ENCODE measurements around the gene PTPRZ1.

The PTPRZ1 gene

DNA sequence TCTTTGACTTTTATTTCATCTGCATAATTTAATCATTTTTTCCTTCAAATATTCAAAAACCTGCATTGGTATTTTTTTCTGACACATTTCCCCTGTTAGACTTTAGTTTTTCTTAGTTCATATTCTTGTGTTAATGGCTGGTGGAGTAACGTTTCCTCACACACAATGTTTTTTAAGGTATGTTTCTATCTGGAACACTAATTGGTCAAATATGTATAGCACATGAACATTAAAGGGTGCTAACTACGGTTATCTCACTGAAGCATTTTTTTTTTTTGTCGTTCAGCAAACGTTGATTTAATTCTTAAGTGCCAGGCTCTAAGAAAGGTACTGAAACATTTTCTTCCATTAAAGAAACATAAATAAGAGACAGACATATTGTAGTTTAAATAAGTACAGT, 87.7 kb downstream of the PTPRZ1 start:
- no peak for DNase-seq

DNA sequence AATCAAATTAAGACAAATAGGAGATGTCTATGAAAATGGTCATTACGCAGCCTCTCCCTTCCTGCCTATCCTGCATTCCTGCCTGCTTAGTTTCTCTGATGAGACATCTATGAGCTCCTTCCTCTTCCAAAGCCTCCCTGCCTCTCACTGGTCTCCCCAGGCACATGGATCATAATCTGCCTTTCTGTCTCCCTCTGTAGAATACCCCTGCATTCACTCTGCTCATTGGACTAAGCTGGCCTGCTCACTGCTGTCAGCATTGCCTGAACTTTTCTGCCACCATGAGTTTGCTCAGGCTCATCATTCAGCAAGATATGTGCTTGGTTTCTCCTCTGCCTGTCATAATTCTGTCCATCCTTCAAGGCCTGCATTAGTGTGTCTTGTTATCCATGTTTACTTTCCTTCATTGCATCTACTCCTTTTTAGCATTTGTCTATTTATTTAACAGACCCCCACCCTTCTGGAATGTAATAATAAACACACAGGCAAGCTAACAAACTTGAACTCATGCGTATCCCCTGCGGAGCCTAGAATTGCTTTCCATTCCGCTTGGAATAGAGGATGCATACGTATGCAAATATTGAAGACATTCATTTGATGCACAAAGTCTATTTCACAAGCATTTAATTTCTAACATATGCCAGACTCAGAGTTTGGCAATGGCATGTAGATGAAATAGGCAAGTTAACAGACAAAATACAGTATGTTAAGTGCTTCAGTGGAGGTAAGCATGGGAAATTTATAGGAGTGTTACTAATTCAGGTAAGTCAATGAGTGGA, 88.3 kb downstream of the PTPRZ1 start:
- DNase-seq = no peak

DNA sequence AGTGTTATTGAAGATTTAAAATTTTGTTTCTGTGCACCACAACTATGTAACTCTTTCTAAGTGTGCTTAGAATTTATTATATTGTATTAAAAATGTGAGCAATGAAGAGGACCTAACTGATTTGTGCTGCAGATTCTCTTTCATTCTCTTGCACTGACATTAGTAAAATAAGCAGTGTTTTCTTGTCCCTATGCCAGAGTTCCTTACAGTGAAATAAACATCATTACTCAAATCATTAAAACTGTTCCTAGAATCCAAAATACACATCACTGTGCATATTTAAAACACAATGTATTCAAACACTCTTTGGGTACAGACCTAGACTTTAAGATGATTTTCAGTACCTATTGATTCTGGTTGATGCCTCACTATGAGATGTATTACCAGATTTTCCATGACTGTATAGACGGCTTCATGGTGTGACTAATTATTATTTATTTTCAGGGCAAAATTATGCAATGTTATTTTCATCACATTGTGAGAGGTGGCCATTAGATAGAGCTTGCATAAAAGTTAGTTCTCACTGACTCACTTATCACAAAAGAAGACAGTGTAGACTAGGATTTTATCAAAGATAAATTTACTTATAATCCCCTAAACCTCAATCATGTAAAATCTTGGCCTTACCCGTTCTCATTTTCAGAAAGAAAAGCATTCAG, 93.4 kb downstream of the PTPRZ1 start:
- no peak for DNase-seq

DNA sequence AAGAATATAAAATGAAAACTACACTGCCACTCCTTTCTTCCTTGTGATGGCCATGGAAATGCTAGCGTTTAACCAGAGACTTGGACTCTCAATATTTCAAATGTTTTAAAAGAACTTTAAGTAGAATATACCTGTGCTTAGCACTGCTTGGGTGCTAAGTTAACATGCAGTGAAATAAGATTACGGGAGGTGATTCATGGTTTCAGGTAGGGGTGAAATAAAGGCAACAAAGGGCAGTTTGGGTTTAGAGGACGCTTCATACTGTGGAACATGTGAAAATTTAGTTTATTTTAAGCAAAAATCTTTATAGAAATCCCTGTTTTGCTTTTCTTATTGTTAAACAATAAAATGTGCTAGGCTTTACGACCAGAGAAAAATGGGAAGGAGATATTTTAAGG, 94.0 kb downstream of the PTPRZ1 start:
- DNase-seq = no peak

DNA sequence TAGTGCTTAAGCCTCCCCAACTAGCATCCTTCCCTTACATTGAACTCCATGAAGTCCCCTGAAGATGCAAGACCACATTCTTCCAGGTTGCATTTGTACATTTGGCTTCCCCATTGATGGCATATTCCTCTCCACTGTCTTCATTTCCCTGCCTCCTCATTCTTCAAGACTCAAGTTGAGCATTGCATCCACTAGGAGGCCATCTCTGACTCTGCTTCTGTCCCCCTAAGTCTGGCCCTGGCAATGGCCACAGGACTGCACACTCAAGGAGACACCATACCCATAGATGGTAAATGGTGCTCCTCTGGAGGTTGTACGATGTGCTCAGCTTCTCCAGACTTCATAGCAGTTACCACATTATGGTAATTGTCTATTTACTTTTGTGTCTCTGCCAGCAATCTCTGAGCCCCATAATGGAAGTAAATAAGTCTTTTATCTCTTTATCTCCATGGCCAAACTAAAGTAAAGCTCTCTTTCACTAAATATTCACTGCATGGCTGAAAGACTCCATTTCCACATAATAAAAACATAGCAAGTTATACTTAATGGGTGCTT, 112.6 kb downstream of the PTPRZ1 start:
- DNase-seq = no peak

DNA sequence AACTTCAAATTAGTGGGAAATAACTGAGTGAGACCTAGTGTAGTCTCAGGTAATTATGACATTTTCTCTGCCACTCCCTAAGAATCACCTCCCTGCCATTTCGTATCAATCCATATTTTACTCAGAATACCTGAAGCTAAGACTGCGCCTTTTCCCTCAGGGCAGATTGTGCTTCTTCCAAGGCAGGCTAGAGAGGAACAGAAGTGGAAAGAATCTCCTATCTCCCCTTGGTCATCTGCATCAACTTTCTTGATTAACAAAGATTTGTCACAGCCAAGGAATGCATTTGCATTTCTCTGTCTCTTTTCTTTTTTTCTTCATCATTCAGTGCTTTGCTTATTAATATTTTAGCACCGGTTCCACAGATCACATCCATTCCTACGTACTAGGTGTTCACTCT, 119.1 kb downstream of the PTPRZ1 start:
- DNase-seq = no peak

DNA sequence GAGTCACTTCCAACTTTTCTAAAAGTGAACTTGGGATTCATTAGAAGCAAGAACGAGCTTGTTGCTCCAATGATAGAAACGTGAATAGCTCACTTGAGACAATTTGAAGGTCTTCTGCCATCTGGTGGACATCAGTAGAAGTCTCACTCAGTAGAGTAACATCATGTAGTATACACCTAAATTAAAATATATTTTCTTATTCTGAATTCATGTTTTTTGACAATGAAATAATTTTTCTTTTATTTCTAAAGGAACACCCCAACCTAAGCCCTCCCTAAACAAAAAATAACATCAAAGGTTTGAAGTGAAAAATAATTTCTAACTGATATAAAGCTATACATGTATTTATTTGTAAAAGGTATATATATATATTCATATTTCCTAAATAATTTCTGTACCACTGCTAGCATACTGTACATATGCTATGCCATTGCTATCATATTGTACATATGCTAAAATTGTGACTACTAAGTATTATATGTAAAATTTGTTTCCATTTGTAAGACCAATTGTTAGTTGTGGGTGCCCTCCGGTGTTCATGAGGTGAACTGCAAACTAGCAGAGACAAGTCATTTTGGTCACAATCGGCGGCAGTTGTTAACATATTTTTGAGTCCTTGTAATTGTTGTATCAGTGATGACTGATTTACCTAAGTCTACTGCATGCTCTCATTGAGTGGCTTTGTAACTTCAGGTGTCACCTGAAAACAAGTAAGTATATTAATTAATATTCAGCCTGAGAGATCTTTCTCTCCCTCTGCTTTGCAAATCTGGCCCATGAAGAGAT, 121.9 kb downstream of the PTPRZ1 start:
- DNase-seq = no peak

DNA sequence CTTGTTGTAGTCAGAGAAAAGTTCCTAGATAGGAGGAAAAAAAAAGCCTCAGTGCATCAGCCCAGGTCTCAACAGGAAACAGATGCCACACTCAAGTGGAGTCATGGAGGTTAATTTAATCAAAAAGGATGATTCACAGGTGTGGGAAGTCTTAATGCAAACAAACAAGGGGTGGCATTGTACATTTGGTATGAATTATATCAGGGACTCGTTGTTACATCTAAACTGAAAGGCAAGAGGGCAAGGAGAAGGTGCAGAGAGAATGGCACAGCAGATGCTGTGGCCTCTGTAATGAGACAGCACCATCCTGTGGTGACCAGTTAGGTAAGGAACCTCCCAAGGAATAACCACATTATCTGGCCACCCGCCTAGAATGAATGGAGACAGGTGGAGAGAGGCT, 133.7 kb downstream of the PTPRZ1 start:
- no peak for DNase-seq

DNA sequence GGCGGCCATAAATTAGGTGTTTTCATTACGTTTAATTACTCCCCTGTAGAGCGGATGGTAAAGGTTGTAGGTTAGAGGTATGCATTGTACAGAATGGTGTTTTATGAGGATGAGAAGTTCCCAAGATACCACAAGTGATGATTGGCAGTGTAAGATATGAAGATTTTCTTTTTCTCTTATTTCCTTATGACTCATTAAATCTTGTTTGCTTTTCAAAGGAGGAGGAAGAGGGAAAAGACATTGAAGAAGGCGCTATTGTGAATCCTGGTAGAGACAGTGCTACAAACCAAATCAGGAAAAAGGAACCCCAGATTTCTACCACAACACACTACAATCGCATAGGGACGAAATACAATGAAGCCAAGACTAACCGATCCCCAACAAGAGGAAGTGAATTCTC, 137.2 kb downstream of the PTPRZ1 start:
- no peak for DNase-seq

DNA sequence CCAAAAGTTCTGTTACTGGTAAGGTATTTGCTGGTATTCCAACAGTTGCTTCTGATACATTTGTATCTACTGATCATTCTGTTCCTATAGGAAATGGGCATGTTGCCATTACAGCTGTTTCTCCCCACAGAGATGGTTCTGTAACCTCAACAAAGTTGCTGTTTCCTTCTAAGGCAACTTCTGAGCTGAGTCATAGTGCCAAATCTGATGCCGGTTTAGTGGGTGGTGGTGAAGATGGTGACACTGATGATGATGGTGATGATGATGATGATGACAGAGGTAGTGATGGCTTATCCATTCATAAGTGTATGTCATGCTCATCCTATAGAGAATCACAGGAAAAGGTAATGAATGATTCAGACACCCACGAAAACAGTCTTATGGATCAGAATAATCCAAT, 140.1 kb downstream of the PTPRZ1 start:
- no peak for DNase-seq

DNA sequence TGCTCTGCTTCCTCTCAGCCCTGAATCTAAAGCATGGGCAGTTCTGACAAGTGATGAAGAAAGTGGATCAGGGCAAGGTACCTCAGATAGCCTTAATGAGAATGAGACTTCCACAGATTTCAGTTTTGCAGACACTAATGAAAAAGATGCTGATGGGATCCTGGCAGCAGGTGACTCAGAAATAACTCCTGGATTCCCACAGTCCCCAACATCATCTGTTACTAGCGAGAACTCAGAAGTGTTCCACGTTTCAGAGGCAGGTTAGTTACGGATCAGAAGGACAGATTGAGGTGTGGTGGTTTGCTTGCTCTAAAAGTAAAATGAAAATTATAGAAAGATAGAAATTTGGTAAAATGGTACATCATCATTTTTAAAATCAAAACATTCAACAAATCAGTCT, 140.7 kb downstream of the PTPRZ1 start:
- DNase-seq = no peak

DNA sequence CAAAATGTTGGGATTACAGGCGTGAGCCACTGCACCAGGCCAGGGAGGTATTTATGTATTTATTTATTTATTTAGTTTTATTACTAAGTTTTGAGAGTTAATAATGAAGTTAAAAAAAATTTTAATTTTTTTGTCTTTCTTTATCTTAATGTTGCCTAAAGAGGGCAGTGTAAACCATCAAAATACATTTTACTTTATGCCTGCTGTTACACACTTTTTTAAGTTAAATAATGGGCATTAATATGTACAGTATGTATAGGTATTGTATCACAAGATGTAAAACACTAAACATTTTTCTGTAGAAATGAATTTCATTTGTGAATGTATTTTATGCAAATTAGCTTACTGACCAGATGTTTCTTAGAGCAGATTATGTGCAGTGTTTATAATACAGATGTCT, 141.7 kb downstream of the PTPRZ1 start:
- DNase-seq = no peak

DNA sequence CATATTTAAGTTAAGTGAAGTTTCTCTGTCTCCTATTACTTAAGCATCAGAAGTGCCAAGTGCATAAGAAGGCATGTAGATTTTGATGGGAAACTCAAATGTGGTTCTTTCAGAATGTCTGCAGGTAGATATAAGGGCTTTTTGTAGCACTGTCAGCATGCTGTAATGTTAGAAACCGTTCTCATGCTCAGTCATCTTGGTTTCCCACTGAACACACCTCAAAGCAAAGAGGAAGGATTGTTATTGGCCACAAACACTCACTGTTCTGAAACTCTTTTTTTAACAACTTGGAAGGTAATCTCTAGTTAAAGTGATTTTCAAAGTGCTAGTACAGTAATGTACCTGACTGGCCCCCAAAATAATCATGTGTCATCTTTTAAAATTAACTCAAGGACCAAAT, 145.1 kb downstream of the PTPRZ1 start:
- no peak for DNase-seq

DNA sequence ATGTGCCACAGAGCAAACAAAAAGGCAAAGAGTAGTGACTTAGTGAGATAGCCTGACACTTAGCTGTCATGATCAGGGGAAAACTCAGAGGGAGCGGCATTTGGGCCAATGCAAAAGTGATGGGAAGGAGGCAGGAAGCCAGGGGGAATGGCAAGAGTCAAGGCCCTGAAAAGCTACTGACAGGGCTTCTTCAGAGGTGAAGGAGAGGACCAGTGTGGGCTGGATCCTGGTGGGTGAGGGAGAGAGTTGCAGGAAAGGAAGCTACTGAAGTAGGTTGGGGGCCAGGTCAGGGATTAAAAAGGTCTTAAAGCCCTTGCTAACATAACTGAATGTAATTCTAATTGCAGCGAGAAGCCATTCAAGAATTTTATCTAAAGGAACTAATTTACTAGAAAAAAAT, 154.1 kb downstream of the PTPRZ1 start:
- no peak for DNase-seq

DNA sequence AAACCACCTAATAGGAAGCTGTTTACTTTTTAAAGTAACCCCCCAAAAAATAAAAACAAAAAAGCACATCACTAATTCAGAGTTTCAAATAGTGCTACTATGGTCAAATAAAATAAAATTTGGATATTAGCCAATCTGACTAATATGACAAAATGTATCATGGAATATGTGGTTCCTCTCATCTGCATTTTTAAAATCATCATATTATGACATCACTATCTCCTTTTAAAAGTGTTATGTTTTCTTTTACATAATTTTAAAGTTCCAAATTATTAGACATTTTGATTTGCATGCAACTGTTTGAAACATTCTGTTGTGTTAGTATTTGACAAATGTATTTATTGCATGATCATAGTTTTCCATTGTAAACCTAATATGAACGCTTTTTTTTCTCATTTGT, 160.7 kb downstream of the PTPRZ1 start:
- no peak for DNase-seq

DNA sequence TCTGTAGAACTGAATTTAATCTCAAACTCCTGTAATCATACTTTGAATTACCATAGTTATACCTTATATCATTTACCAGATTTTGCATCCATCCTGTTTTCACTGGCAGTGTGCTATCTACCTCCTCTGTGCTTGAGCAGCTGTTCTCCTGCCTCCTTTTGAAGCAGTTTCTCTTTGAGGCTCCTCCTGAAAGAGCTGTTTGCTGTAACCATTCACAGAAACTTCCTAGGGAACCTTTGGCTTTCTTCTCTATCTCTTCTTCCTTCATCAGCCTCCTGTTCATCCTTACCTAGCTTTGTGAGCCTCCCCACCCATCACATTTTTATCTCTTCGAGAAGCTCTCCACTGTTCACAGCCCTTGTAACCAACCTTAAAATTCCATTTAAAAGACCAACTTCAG, 162.9 kb downstream of the PTPRZ1 start:
- no peak for DNase-seq

DNA sequence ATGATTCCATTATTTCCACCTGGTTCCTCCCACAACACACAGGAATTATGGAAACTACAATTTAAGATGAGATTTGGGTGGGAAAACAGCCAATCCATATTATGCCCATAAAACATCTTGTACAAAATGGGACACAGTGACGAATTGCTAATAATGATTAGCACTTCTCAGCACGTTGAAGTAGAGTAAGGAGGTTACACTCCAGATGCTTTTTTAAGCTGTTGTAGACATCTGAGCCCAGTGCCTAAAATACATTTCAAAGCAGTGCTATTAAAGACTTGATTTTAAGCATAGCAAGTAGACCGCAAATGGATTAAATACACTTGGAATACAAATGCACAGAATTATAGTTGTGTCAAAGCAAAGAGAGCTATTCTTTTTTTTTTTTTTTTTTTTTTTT, 165.2 kb downstream of the PTPRZ1 start:
- no peak for DNase-seq

DNA sequence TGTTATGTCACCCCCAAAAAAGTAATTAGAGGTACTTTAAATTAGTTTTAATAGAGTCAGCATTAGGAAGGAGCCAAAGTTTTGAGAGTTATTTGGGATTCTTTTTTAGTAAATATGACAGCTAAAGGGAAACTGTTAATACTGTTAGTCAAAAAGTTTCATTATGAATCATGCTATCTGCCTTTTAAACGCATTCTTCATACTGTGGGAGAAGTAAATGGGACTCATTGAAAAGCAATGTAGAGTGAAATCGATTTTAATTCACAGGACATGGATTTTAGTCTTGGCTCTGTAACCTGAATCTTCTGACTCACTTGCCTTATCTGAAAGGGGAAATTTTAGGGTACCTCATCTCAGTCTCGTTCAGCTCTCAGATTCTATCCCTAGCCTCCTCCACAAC, 165.9 kb downstream of the PTPRZ1 start:
- no peak for DNase-seq

DNA sequence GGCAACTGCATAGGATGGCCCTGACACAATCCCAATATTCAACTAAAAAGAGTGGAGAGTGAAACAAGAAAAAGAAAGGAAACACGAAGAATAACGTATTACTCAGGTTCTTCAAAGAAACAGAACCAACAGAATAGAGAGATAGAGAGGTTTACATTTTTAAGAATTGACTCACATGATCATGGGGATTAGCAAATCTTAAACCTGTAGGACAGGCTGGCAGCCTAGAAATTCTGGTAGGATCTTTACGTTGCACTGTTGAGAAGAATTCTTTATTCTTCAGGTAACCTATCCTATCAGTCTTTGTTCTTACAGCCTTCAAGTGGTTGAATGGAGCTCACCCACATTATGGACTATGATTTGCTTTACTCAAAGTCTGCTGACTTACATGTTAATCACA, 167.2 kb downstream of the PTPRZ1 start:
- no peak for DNase-seq

DNA sequence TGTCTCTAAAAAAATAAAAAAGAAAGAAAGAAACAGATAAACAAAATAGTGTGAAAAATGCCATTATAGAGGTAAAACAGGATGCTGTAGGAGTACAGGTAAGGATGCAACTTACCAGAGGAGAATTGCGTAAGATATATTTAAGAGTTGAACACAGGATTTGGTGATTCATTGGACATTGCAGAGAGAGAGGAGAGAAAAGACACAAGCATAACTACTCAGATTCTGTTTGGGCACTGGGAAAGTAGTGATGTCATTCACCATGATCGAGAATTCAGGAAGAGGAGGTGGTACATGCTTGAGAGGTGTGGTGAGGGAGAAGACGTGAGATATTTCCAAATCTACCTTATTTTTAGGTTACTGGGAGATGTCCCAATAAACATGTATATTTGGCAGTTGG, 173.4 kb downstream of the PTPRZ1 start:
- no peak for DNase-seq

DNA sequence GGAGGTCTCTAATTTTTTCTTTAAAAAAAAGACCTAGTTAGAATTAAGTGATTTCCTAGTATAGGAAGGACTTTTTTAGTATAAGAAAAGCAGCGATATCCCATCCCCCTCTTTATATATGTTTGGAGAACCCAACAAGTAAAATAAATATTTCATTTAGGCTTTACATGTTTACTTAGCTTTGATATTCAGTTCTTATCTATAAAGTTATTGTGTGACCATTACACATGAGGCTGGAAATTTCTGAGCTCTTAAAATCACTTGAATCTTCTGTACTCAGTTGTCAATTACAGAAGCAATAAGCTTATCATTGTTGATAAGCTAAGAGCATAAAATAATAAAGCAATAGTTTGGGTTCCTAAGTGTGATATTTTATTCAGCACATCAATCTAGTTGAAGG, 181.4 kb downstream of the PTPRZ1 start:
- no peak for DNase-seq

DNA sequence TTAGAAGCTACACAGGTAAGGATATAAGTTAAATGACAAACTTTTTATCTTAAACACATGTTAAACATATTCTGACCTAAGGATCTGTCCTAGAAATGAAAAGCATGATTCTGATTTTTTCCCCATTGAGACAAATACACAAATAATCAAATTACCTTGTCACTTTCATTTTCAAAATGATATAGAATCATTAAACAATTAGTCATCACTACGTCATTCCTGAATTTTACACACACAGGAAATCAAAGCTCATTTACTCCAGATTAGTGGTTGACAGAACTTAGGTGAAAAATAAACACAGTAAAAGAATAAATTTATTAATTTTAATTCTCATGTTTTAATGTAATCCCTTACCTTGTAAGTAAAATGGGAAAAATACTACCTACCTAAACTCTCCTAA, 182.1 kb downstream of the PTPRZ1 start:
- DNase-seq = no peak

DNA sequence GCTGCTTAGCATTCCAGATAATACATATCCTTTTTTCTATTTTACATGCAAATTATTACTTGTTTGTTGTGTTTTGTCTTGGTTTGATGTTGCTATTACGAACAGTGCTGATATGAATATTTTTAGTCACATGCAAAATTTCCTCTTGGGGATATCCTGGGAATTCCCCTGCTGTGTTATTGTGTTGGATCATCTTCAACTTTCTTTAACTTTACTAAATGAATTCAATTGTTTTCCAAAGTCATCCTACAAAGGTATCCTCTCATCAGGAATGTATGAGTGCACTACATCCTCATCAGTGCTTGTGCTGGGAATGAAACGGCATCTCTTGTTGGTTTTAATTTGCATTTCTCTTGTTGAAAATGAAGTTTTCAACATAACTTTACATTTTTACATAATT, 184.0 kb downstream of the PTPRZ1 start:
- DNase-seq = no peak

DNA sequence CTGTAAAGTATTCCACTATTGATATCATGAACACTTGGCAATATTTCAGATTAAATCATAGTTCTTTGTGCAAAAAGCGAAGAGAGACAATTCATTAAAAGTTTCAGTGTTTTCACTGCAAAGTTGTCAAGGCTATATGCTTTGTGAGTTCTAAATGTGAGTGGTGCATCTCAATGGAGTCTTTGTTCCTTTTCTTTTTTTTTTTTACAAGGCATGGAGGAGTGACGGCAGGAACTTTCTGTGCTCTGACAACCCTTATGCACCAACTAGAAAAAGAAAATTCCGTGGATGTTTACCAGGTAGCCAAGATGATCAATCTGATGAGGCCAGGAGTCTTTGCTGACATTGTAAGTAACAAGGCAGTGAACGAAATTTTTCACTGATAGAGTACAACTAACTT, 186.6 kb downstream of the PTPRZ1 start:
- no peak for DNase-seq

Data from CD4-positive, alpha-beta T cell treated with Interleukin-15 for 1 hour (primary cell).